Loucy (cell line): ENCODE data around the gene RGS2.

Experiments used
- H2AFZ ChIP-seq: fragments of 200-600 bp; sonication (generic); 2 replicates; pipeline ENCODE4 v1.6.0; 2016; ENCODE audit warnings: antibody characterized with exemption, mild to moderate bottlenecking, low read length, moderate library complexity
- H3F3A ChIP-seq: fragments of 200-600 bp; 2 replicates; pipeline ENCODE4 v1.6.0; 2016; ENCODE audit warnings: antibody characterized with exemption, low read depth, mild to moderate bottlenecking
- H3K27me3 ChIP-seq: fragments of 200-600 bp; sonication (generic); 2 replicates; pipeline ENCODE4 v1.6.1; 2014; ENCODE audit warnings: low read length, mild to moderate bottlenecking; ENCODE audit not compliant: insufficient read depth, poor library complexity, severe bottlenecking
- H3K36me3 ChIP-seq: fragments of 200-600 bp; sonication (generic); 2 replicates; pipeline ENCODE4 v1.6.1; 2016; ENCODE audit warnings: low read length; ENCODE audit not compliant: insufficient read depth
- H3K4me1 ChIP-seq: fragments of 200-600 bp; sonication (generic); 2 replicates; pipeline ENCODE4 v1.5.1; 2014; ENCODE audit warnings: low read length, mild to moderate bottlenecking; ENCODE audit not compliant: insufficient read depth, poor library complexity, severe bottlenecking
- H3K4me2 ChIP-seq: fragments of 200-600 bp; sonication (generic); 2 replicates; pipeline ENCODE4 v1.6.0; 2014; ENCODE audit warnings: antibody characterized with exemption, low read length, low read depth, mild to moderate bottlenecking; ENCODE audit not compliant: poor library complexity, severe bottlenecking
- H3K4me3 ChIP-seq: fragments of 200-600 bp; sonication (generic); 2 replicates; pipeline ENCODE4 v1.5.1; 2014; ENCODE audit warnings: low read length, mild to moderate bottlenecking, mixed read lengths; ENCODE audit not compliant: poor library complexity, severe bottlenecking
- H3K79me2 ChIP-seq: fragments of 200-600 bp; sonication (generic); 2 replicates; pipeline ENCODE4 v1.6.1; 2014; ENCODE audit warnings: low read length; ENCODE audit not compliant: insufficient read depth
- H3K9ac ChIP-seq: fragments of 200-600 bp; sonication (generic); 2 replicates; pipeline ENCODE4 v1.6.0; 2014; ENCODE audit warnings: mild to moderate bottlenecking, low read depth, low read length, moderate library complexity; ENCODE audit not compliant: poor library complexity, severe bottlenecking
- H3K9me2 ChIP-seq: fragments of 200-600 bp; sonication (generic); replicated peaks from 2 replicates; pipeline ENCODE4 v1.6.1; 2016; ENCODE audit warnings: low read depth, low read length, mixed read lengths
- H3K9me3 ChIP-seq: fragments of 200-600 bp; sonication (generic); 2 replicates; pipeline ENCODE4 v1.6.1; 2014; ENCODE audit warnings: mild to moderate bottlenecking, antibody characterized with exemption, low read length, low read depth; ENCODE audit not compliant: insufficient read depth
- H4K20me1 ChIP-seq: fragments of 200-600 bp; sonication (generic); 2 replicates; pipeline ENCODE4 v1.6.0; 2014; ENCODE audit warnings: antibody characterized with exemption, low read length, mild to moderate bottlenecking; ENCODE audit not compliant: insufficient read depth, poor library complexity, severe bottlenecking
- EZH2phosphoT487 ChIP-seq: fragments of 200-600 bp; IDR thresholded peaks from 2 replicates; pipeline ENCODE4 v1.6.1; 2018; ENCODE audit warnings: antibody characterized with exemption, mild to moderate bottlenecking, moderate library complexity, borderline replicate concordance
- TF ChIP-seq, protein P1 (sequence below): fragments of 200-600 bp; sonication (generic); conservative IDR thresholded peaks from 2 replicates; pipeline ENCODE4 v1.5.1; 2014; ENCODE audit warnings: mild to moderate bottlenecking, antibody characterized with exemption, low read length

The RGS2 gene

DNA sequence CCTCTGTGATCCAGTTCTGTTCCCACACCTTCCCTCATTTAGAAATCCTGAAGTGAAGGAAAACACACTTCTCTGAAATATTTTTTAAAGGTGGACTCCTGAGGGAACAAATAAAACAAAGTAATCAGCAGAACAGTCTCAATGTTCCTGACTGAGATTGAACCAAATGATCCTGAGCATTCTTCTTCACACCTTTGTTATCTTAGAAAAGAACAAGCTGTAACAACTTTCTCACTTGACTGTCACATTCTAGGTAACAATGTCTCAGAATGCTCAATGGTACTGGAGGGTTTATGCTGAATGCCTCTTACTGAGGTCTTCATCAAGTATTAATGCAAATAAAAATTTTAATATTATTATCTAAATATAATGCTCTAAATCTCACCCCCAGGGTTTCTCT, 40.4 kb upstream of the RGS2 start:
- Histone ChIP-seq H3K79me2 (no peaks in the 10 kb centered on the region), H4K20me1 (no peaks in the 10 kb centered on the region), H3K9me3 (no peaks in the 10 kb centered on the region), H3K36me3 (no peaks in the 10 kb centered on the region), H3K4me3 (no peak overlapping the region), H3K9ac (no peak overlapping the region), H3K27me3 (no peaks in the 10 kb centered on the region), H2AFZ (no peak overlapping the region), H3K9me2 (no peaks in the 10 kb centered on the region), H3K4me2 (no peak overlapping the region), H3K4me1 (no peaks in the 10 kb centered on the region), H3F3A (no peaks in the 10 kb centered on the region)
- TF ChIP-seq, protein P1, sequence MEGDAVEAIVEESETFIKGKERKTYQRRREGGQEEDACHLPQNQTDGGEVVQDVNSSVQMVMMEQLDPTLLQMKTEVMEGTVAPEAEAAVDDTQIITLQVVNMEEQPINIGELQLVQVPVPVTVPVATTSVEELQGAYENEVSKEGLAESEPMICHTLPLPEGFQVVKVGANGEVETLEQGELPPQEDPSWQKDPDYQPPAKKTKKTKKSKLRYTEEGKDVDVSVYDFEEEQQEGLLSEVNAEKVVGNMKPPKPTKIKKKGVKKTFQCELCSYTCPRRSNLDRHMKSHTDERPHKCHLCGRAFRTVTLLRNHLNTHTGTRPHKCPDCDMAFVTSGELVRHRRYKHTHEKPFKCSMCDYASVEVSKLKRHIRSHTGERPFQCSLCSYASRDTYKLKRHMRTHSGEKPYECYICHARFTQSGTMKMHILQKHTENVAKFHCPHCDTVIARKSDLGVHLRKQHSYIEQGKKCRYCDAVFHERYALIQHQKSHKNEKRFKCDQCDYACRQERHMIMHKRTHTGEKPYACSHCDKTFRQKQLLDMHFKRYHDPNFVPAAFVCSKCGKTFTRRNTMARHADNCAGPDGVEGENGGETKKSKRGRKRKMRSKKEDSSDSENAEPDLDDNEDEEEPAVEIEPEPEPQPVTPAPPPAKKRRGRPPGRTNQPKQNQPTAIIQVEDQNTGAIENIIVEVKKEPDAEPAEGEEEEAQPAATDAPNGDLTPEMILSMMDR: no peak
- TF ChIP-seq EZH2phosphoT487: no peak

DNA sequence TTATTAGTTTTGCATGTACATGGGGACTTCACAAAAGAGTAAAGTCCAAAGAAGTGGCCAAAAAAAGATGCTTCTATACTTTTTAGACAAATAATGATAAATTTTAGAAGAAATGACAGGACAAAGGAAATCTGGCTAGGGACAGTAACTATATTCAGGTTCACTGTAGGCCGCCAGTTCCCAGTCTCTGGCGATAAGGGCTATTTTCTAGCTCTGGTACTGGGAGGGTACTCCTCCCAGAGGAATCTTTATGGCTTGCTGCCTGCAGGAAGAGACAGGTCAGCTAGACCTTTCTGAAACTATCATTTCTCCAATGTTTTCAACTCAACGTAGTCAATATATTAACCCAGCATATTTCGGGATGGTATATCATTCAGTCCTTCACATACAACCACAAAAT, 37.5 kb upstream of the RGS2 start:
- Histone ChIP-seq H3K9ac (no peak overlapping the region), H3K79me2 (no peaks in the 10 kb centered on the region), H3K9me2 (no peaks in the 10 kb centered on the region), H4K20me1 (no peaks in the 10 kb centered on the region), H2AFZ (no peak overlapping the region), H3F3A (no peaks in the 10 kb centered on the region), H3K9me3 (no peaks in the 10 kb centered on the region), H3K4me2 (no peak overlapping the region), H3K27me3 (no peaks in the 10 kb centered on the region), H3K4me1 (no peaks in the 10 kb centered on the region), H3K36me3 (no peaks in the 10 kb centered on the region), H3K4me3 (no peak overlapping the region)
- TF ChIP-seq, protein P1: no peak
- TF ChIP-seq EZH2phosphoT487: no peak

DNA sequence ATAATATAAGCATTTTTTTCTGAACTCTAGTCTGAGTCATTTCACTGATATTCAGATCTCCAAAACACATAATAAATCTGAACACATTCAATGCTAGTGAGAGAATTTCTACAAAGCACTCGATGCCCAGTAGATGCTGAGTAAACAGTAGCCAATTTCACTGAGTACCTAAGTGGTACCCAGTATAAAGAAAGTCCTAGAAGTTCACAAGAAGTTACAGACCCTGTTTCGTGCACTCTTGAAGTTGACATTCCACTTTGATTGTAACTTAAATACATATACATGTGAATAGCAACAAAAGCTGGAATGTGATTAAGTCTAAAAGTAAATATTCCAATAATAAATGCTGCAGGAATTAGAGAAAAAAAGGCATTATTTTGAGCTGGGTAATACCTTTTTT, 33.2 kb upstream of the RGS2 start:
- no peaks in the 10 kb centered on the region for H3K4me1 ChIP-seq
- no peaks in the 10 kb centered on the region for H3K9me3 ChIP-seq
- no peaks in the 10 kb centered on the region for H3K27me3 ChIP-seq
- H3K79me2 ChIP-seq: no peaks in the 10 kb centered on the region
- H3K4me2 ChIP-seq: no peak overlapping the region
- TF ChIP-seq, protein P1: no peak
- no peak overlapping the region for H2AFZ ChIP-seq
- H3K36me3 ChIP-seq: no peaks in the 10 kb centered on the region
- no peaks in the 10 kb centered on the region for H3K9me2 ChIP-seq
- H3K4me3 ChIP-seq: no peak overlapping the region
- no peak overlapping the region for H3K9ac ChIP-seq
- no peaks in the 10 kb centered on the region for H3F3A ChIP-seq
- no peaks in the 10 kb centered on the region for H4K20me1 ChIP-seq
